Trophoblast cell (in vitro differentiated cells and primary cell): ENCODE measurements around the gene ARL8A.
"Not testable (repeated sequence)": the region's sequence is repeated elsewhere in the genome, so short reads cannot be mapped to it uniquely, and the experiment has no call there.

Experiments used
- DNase-seq, 2 donors: peaks; one replicate each; pipeline ENCODE4 v3.0.0-alpha.2; 2016
- H2AFZ ChIP-seq: 2 replicates; pipeline ENCODE4 v1.6.1; 2013; ENCODE audit warnings: low read length, moderate library complexity, mild to moderate bottlenecking; ENCODE audit not compliant: insufficient read depth, poor library complexity
- H2AK5ac ChIP-seq: 2 replicates; pipeline ENCODE4 v1.6.1; 2013; ENCODE audit warnings: mild to moderate bottlenecking, low read length
- H2BK120ac ChIP-seq: 2 replicates; pipeline ENCODE4 v1.6.1; 2013; ENCODE audit warnings: low read length, mild to moderate bottlenecking, moderate library complexity; ENCODE audit not compliant: insufficient read depth, poor library complexity
- H2BK12ac ChIP-seq: 2 replicates; pipeline ENCODE4 v1.6.1; 2013; ENCODE audit warnings: mild to moderate bottlenecking, low read length, moderate library complexity
- H2BK5ac ChIP-seq: 2 replicates; pipeline ENCODE4 v1.6.1; 2013; ENCODE audit warnings: low read length, low read depth, moderate library complexity, mild to moderate bottlenecking; ENCODE audit not compliant: poor library complexity
- H3K14ac ChIP-seq: 2 replicates; pipeline ENCODE4 v1.6.1; 2013; ENCODE audit warnings: mild to moderate bottlenecking, low read length
- H3K18ac ChIP-seq: 2 replicates; pipeline ENCODE4 v1.6.1; 2013; ENCODE audit warnings: mild to moderate bottlenecking, low read length
- H3K23ac ChIP-seq: 2 replicates; pipeline ENCODE4 v1.6.1; 2013; ENCODE audit warnings: low read length
- H3K27ac ChIP-seq: 2 replicates; pipeline ENCODE4 v1.5.1; 2013; ENCODE audit warnings: low read depth, mild to moderate bottlenecking, inconsistent platforms, low read length, moderate library complexity
- H3K27me3 ChIP-seq: 2 replicates; pipeline ENCODE4 v1.6.1; 2013; ENCODE audit warnings: inconsistent platforms, mild to moderate bottlenecking, low read length, moderate library complexity; ENCODE audit not compliant: insufficient read depth
- H3K36me3 ChIP-seq, 2 experiments: 1 replicate in 1 of 2; 2 replicates in 1 of 2; pipeline ENCODE4 v1.6.1; 2013; ENCODE audit warnings: low read length in 2 of 2, mild to moderate bottlenecking in 2 of 2, moderate library complexity in 1 of 2; ENCODE audit not compliant: insufficient read depth in 2 of 2, control insufficient read depth in 1 of 2
- H3K4ac ChIP-seq: 2 replicates; pipeline ENCODE4 v1.6.1; 2013; ENCODE audit warnings: low read depth, mild to moderate bottlenecking, low read length, moderate library complexity
- H3K4me1 ChIP-seq, 2 experiments: 1 replicate in 1 of 2; 2 replicates in 1 of 2; pipeline ENCODE4 v1.6.1; 2013; ENCODE audit warnings: low read length in 2 of 2, mild to moderate bottlenecking in 2 of 2, moderate library complexity in 1 of 2; ENCODE audit not compliant: insufficient read depth in 2 of 2, control insufficient read depth in 1 of 2
- H3K4me2 ChIP-seq: 2 replicates; pipeline ENCODE4 v1.6.1; 2013; ENCODE audit warnings: inconsistent platforms, mild to moderate bottlenecking, low read length, moderate library complexity
- H3K4me3 ChIP-seq: 2 replicates; pipeline ENCODE4 v1.5.1; 2013; ENCODE audit warnings: mild to moderate bottlenecking, low read depth, low read length, inconsistent platforms
- H3K79me1 ChIP-seq: one replicate; pipeline ENCODE4 v1.6.1; 2013; ENCODE audit warnings: low read length
- H3K79me2 ChIP-seq: 2 replicates; pipeline ENCODE4 v1.6.1; 2013; ENCODE audit warnings: low read length, mild to moderate bottlenecking; ENCODE audit not compliant: control insufficient read depth, insufficient read depth, poor library complexity
- H3K9ac ChIP-seq: 2 replicates; pipeline ENCODE4 v1.6.1; 2013; ENCODE audit warnings: mild to moderate bottlenecking, low read length
- H3K9me3 ChIP-seq: 2 replicates; pipeline ENCODE4 v1.6.1; 2013; ENCODE audit warnings: low read depth, mild to moderate bottlenecking, control low read depth, inconsistent platforms, low read length; ENCODE audit not compliant: insufficient read depth
- H4K12ac ChIP-seq: 2 replicates; pipeline ENCODE4 v1.6.1; 2013; ENCODE audit warnings: low read depth, mild to moderate bottlenecking, low read length, moderate library complexity
- H4K8ac ChIP-seq: 2 replicates; pipeline ENCODE4 v1.6.1; 2013; ENCODE audit warnings: low read depth, mild to moderate bottlenecking, low read length, moderate library complexity
- H4K91ac ChIP-seq: one replicate; pipeline ENCODE4 v1.6.1; 2013; ENCODE audit warnings: low read depth, mild to moderate bottlenecking, low read length, moderate library complexity
- WGBS: extraction: QIAGEN DNeasy Blood & Tissue Kit; methylation state at CpG from one replicate; pipeline ENCODE4 v1.1.7; 2013; ENCODE audit warnings: missing lambda C conversion rate; ENCODE audit not compliant: insufficient read length, insufficient coverage; ENCODE audit errors: extremely low coverage; 5-methylcytosine and 5-hydroxymethylcytosine counted together

ARL8A gene

DNA sequence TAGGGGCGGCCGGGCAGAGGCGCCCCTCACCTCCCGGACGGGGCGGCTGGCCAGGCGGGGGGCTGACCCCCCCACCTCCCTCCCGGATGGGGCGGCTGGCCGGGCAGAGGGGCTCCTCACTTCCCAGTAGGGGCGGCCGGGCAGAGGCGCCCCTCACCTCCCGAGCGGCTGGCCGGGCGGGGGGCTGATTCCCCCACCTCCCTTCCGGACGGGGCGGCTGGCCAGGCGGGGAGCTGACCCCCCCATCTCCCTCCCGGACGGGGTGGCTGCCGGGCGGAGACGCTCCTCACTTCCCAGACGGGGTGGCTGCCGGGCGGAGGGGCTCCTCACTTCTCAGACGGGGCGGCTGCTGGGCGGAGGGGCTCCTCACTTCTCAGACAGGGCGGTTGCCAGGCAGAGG lies 46.9 kb upstream of the ARL8A start:
- not testable (repeated sequence) for H3K36me3 ChIP-seq, H4K91ac ChIP-seq, H3K14ac ChIP-seq, H3K9me3 ChIP-seq, H4K12ac ChIP-seq, H3K9ac ChIP-seq, DNase-seq, H3K4me3 ChIP-seq, H3K18ac ChIP-seq, H2BK12ac ChIP-seq, H3K4me1 ChIP-seq, H3K27ac ChIP-seq, H3K23ac ChIP-seq, H2BK120ac ChIP-seq, H3K4me2 ChIP-seq, H2BK5ac ChIP-seq, H3K79me2 ChIP-seq, H3K79me1 ChIP-seq, H4K8ac ChIP-seq, H2AFZ ChIP-seq, H3K4ac ChIP-seq, H2AK5ac ChIP-seq
- no CpG with 5 or more reads among the region's 33 CpGs for WGBS
- peaks cover 24% of the 10 kb centered on the region for H3K27me3 ChIP-seq

DNA sequence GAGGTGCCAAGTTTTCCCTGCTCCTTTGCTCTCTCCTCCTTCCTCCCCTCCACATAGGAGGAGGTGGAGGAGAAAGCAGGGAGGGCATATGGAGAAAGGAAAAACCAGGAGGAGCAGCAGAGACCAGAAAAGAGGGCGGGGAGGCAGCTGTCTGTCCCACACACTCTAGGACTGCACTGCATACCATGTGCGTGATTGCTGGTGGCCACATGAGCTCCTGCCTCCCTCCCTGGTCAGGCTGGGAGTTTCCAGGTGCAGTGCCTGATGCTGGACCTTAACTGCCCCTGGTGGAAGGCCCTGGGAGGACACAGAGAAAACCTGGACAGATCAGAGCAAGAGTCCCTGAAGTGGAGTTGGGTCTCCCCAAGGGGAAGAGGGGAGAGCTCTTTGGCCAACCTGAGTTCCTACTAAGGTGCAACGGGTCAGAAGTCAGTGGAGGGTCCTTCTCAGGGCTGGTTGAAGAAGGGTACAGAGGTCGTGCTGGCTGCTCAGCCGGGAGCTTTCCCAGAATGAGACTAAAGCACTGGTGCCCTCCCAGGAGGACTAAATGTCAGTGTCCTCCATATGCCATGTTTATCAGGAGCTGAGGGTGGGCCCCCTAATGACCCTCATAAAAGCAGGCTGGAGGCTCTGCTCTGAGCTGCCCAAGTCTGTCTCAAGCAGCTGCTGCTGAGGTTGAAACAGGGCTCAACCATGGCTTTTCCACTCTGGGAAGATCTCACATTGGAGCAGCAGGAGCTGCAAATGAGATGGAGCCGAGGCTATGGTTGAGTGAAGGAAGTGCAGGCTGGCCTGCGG lies 45.6 kb upstream of the ARL8A start:
- Histone ChIP-seq H2AK5ac (no peak overlapping the region), H3K18ac (no peak overlapping the region), H3K4me2 (no peak overlapping the region), H3K79me1 (no peaks in the 10 kb centered on the region), H3K27ac (no peak overlapping the region), H3K4ac (no peak overlapping the region), H3K14ac (no peak overlapping the region), H4K91ac (no peak overlapping the region), H3K27me3 (peaks cover 20% of the 10 kb centered on the region), H2BK5ac (no peak overlapping the region), H3K9ac (no peak overlapping the region), H2BK120ac (no peak overlapping the region), H3K79me2 (no peaks in the 10 kb centered on the region), H2AFZ (no peak overlapping the region), H3K9me3 (no peaks in the 10 kb centered on the region), H4K8ac (no peak overlapping the region), H3K23ac (no peak overlapping the region), H2BK12ac (no peak overlapping the region), H4K12ac (no peak overlapping the region), H3K4me3 (no peak overlapping the region), H3K4me1 (no peaks in the 10 kb centered on the region), H3K36me3 (no peaks in the 10 kb centered on the region)
- peak; percentile 79 to 81 for DNase-seq
- WGBS = no CpG with 5 or more reads among the region's 7 CpGs

DNA sequence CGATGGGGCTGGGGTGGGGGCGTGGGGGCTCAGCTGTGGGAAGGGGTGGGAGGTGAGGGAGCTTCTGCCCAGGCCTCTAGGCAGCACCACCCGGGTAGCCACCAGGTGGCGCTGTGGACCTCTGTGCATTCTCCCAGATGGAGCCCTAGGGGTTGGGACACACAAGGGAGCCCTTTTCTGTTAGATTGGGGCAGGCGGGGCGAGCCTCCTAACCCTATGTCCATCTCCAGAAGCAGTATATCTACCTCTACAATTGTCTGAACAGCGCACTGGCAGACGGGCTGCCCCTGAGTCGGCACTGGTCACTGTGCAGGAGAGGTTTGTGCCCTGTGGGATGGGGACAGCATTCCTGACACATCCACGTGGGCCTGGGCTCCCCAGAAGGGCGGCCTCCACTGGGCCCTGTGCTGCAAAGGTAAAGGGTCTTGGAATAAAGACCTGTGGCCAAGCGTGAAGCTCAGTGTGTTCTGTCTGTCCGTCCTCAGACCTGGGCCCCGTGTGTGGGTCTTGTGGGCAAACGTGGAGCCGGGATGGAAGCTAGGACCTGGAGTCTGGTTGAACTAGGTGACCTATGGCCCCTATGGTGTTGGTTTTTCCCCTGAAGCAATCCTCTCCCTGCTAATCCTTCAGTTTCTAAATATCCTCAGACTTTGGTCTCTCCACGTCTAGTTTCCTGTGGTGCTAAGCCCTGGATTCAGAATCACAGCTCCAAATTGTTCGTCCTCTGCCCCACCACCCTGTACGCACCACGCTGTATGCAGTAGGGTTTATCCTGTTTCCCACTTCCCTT lies 44.7 kb upstream of the ARL8A start:
- H3K18ac ChIP-seq = no peak overlapping the region
- no peak overlapping the region for H2BK12ac ChIP-seq
- no peak overlapping the region for H3K4ac ChIP-seq
- H3K4me3 ChIP-seq = no peak overlapping the region
- peaks cover 14% of the 10 kb centered on the region for H3K27me3 ChIP-seq
- no peak overlapping the region for H3K4me2 ChIP-seq
- no peaks in the 10 kb centered on the region for H3K79me2 ChIP-seq
- H4K91ac ChIP-seq = no peak overlapping the region
- H2AFZ ChIP-seq = no peak overlapping the region
- H4K8ac ChIP-seq = no peak overlapping the region
- H4K12ac ChIP-seq = no peak overlapping the region
- no CpG with 5 or more reads among the region's 20 CpGs for WGBS
- H3K23ac ChIP-seq = no peak overlapping the region
- no peaks in the 10 kb centered on the region for H3K79me1 ChIP-seq
- H3K9me3 ChIP-seq = no peaks in the 10 kb centered on the region
- no peak overlapping the region for H3K9ac ChIP-seq
- H3K4me1 ChIP-seq = peaks cover 0 to 3% of the 10 kb centered on the region in 2 experiments
- H2BK120ac ChIP-seq = no peak overlapping the region
- no peak overlapping the region for H3K14ac ChIP-seq
- no peak overlapping the region for H2BK5ac ChIP-seq
- no peaks in the 10 kb centered on the region for H3K36me3 ChIP-seq
- no peak overlapping the region for H2AK5ac ChIP-seq
- peak; percentile 65 to 86 for DNase-seq
- H3K27ac ChIP-seq = no peak overlapping the region

DNA sequence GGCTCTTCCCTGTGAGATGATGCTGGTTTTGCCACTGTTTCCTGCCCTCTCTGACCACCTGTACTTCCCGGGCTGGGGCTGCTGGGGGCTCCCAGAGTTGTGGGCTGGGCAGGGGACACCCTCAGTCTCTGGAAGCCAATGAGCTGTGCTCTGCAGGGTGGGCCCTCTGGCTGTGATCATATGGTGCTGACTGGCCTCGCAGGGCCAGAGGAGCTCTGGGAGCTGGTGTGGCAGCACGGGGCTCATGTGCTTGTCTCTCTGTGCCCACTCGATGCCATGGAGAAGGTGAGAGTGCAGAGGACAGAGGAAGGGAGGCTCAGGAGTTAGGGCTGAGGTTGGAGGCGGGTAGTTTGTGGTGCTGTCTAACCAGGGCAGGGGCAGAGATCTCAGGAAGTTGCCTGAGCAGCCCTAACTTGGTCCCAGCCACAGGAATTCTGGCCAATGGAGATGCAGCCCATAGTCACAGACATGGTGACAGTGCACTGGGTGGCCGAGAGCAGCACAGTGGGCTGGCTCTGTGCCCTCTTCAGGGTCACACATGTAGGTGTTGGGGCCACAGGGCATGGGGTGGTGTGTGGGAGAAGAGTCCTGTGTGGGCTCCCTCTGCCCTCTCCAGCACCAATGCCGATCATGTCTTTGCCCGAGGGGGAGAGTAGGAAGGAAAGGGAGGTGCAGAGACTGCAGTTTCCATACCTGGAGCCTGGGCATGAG lies 43.3 kb upstream of the ARL8A start:
- Histone ChIP-seq H3K4ac (no peak overlapping the region), H4K91ac (no peak overlapping the region), H2BK12ac (no peak overlapping the region), H3K79me1 (no peaks in the 10 kb centered on the region), H3K27ac (no peak overlapping the region), H4K8ac (no peak overlapping the region), H4K12ac (no peak overlapping the region), H3K23ac (no peak overlapping the region), H3K4me3 (no peak overlapping the region), H3K9ac (no peak overlapping the region), H2AFZ (no peak overlapping the region), H3K4me2 (no peak overlapping the region), H2BK120ac (no peak overlapping the region), H2BK5ac (no peak overlapping the region), H3K18ac (no peak overlapping the region), H3K27me3 (peaks cover under 1% of the 10 kb centered on the region), H3K79me2 (no peaks in the 10 kb centered on the region), H2AK5ac (no peak overlapping the region), H3K36me3 (no peaks in the 10 kb centered on the region), H3K14ac (no peak overlapping the region), H3K4me1 (peaks cover 0 to 3% of the 10 kb centered on the region in 2 experiments), H3K9me3 (no peaks in the 10 kb centered on the region)
- no CpG with 5 or more reads among the region's 8 CpGs for WGBS
- DNase-seq = no peak
